GM21723 (cell line): Measurements from ENCODE around the gene SLC38A4.
"Not testable (repeated sequence)": the region's sequence is repeated elsewhere in the genome, so short reads cannot be mapped to it uniquely, and the experiment has no call there.

Source experiments
- ATAC-seq: cut with Tn5 transposase; IDR thresholded peaks from one replicate; pipeline ENCODE4 v1.9.1; 2021; ENCODE audit warnings: mild to moderate bottlenecking, moderate library complexity; ENCODE audit not compliant: unreplicated experiment

Gene SLC38A4, protein sequence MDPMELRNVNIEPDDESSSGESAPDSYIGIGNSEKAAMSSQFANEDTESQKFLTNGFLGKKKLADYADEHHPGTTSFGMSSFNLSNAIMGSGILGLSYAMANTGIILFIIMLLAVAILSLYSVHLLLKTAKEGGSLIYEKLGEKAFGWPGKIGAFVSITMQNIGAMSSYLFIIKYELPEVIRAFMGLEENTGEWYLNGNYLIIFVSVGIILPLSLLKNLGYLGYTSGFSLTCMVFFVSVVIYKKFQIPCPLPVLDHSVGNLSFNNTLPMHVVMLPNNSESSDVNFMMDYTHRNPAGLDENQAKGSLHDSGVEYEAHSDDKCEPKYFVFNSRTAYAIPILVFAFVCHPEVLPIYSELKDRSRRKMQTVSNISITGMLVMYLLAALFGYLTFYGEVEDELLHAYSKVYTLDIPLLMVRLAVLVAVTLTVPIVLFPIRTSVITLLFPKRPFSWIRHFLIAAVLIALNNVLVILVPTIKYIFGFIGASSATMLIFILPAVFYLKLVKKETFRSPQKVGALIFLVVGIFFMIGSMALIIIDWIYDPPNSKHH

DNA sequence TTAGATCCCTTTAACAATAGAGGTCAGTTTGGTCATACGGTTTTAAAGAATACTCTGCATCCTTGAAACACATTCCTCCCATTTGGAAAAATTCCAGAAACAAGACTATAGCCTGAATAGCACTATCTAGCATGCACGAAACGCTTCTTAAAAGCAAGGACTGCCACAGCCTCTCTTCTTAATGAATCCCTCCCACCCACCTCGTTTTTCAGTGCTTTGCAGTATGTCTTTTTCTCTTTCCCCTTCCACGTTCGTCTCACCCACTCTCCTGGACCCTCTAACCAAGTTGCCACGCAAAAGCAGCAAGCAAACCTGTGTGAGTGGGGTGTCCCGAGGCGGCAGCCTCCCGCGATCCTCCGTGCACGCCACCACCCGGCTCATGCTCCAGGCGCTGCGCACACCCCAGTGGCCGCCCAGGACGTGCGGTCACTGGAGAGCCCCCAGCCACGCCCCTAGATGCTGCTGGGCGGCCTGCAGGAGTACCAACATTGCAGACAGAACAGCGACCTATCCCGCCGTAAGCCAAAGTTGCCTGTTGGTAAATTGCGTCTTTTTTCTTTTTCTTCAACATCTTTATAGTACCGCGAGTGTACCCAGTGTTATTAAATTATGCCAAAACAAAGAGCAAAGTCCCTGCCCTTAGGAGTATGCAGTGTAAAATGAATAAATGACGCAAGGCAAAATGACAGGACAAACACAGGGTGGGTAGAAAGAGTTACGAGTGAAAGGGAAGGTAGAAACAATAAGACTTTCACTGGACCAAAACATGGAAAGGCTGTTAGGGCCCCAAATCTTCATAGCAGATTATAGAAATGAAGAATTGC lies at the start of gene SLC38A4:
Gene SLC38A4, minus strand, starts transcription at position 407 of the 824 bp plus-strand sequence. CDS start 32,926 bp downstream, outside the sequence.
- ATAC-seq: no peak

GRCh38 chr12:46875095-46875494 lies 49.3 kb upstream of the SLC38A4 start:
- no peak for ATAC-seq

DNA sequence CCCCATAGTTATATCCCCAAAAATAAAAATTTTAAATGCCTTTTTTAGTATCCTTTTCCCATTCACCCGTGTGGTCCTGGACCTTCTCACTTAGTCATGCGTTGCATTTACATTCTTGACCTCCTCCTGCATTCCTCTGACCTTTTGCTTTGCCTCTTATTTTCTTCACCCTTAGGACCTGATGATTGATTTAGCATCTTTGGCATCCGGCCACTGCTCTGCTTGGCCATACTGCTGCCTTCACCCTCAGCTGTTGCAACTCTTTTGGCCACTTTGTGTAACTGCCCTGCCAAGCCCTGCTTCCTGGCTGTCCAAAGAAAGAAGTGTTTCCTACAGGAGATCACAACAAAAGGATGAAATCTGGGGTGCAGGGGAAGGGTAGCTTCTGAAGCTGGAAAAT lies 48.8 kb upstream of the SLC38A4 start:
- no peak for ATAC-seq

DNA sequence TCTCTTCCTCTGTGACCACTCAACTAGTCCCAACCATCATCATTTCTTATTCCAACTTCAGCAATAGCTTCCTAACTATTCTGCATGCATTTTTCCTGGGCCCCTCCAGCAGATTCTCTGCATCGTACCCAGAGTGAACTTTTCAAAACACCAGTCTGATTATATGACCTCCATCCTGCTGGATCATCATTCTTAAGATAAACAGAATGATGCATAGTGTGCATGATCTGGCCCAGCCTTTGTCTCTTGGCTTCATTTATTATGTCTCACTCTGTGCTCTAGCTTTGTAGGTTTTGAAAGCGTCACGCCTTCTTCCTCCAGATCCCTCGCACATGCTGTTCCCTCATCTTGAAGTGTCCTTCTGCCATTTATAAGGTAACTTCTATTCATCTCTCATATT lies 46.3 kb upstream of the SLC38A4 start:
- ATAC-seq: no peak

DNA sequence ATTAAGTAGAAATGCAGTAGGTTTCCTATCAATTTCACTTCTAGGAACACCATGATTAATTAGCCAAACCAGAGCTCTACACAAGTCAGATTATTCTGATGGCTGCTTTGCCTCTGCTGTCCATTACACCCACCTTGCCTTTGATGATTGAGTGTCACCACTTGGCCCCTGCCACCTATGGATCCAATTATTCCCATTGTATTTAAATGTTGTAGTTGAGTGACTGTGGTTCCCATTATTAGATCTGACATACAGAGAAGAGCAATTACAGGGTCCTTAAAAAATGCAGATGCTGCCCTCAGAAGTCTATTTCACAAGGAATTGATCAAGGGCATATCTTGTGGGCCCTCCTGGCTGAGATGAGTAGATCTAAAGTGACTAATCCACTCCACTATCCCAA lies 39.5 kb upstream of the SLC38A4 start:
- no peak for ATAC-seq

DNA sequence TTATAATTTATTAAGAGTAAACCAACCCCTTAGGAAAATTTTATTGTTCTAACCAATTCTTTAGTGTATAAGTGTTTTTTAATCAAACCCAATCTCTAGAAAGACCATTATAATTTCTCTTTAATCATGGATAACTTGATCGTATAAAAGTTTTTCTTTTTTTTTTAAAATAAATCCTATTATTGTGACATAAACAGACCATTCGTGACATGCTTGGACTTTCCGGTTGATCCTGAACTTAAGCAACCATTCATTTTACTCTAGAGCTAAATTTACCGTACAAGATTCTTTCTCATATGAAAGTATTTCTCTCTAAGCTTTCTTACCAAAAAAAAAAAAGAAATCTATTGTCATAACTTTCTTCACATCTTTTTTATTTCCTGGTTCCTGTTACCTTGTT lies 32.6 kb upstream of the SLC38A4 start:
- no peak for ATAC-seq

DNA sequence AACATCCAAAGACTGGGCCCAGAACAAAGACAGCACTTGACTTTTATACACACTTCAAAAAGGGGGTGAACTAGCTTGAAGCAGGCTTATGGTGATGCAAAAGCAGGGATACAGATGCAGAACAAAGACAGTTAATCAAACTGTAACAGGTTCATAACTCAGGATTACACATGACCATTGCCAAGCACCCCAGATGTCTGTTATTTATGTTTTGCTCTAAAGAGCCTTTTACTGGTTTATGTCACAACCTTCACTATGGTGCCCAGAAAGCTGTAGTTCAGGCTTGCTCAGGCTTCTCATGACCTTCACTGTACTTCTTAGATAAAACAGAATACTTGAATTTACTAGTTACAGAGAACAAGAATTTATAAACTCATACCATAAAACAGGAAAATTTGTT lies 31.7 kb upstream of the SLC38A4 start:
- no peak for ATAC-seq

- ATAC-seq: no peak
These were observed 30.0 kb upstream of the SLC38A4 start for GRCh38 chr12:46855760-46856159.

DNA sequence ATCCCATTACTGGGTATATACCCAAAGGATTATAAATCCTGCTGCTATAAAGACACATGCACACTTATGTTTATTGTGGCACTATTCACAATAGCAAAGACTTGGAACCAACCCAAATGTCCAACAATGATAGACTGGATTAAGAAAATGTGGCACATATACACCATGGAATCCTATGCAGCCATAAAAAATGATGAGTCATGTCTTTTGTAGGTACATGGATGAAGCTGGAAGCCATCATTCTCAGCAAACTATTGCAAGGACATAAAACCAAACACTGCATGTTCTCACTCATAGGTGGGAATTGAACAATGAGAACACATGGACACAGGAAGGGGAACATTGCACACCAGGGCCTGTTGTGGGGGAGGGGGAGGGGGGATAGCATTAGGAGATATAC lies 28.4 kb upstream of the SLC38A4 start:
- ATAC-seq: not testable (repeated sequence)

DNA sequence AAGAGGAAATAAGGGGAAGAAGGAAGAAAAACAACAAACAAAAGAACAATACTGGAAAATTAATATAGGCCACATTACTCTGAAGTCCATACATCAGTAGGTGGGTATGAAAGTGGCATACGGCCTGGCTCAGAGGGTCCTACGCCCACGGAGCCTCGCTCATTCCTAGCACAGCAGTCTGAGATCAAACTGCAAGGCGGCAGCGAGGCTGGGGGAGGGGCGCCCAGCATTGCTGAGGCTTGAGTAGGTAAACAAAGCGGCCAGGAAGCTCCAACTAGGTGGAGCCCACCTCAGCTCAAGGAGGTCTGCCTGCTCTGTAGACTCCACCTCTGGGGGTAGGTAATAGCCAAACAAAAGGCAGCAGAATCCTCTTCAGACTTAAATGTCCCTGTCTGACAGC lies 23.0 kb upstream of the SLC38A4 start:
- not testable (repeated sequence) for ATAC-seq

DNA sequence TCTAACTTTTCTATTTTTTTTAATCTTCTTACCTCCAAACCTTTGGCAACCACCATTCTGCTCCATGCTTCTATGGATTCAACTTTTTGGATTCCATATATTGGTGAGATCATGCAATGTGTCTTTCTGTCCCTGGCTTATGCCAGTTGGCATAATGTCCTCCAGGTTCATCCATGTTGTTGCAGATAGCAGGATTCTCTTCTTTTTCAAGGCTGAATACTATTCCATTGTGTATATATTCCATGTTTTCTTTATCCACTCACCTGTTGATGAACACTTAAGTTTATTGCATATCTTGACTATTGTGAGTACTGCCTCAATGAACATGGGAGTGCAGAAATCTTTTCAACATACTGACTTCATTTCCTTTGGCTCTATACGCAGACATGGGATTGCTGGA lies 21.2 kb upstream of the SLC38A4 start:
- no peak for ATAC-seq

GRCh38 chr12:46843811-46844210 lies 18.0 kb upstream of the SLC38A4 start:
- ATAC-seq: no peak

DNA sequence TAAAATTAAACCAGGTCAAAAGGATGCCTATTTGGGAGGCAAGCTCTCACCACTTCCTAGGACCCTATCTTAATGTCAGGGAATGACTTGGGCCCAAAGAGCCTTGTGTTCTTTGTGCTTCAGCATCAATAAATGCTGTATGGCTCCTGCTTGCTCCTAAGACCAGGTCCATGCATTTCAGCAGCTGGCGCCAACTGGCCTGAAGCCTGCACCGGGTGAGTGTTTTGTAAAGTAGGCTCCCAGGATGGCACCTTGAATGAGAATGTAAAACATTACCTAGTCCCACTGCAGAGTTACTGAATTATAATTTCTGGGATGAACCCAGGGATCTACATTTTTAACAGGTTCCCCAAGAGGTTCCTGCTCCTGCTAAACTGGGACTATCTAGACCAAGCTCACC lies 16.1 kb upstream of the SLC38A4 start:
- ATAC-seq: no peak

DNA sequence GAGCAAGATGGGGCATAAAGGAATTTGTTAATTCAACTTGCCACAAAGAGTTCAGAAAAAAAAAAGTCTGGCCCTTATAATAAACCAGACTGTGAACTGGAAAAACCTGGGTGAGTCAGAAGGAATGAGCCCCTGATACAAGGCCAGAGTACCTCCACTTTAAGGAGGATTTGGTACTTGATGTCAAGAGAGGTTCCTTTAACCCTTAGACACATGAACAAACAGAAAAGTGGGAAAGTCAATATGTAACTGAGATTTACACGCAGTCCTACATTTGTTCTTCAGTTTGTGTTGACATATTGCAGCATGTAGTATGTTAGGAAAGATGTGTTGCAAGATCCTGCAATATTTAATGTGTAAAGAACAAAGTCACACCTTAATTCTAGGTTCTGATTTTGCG lies 14.2 kb upstream of the SLC38A4 start:
- ATAC-seq: no peak

DNA sequence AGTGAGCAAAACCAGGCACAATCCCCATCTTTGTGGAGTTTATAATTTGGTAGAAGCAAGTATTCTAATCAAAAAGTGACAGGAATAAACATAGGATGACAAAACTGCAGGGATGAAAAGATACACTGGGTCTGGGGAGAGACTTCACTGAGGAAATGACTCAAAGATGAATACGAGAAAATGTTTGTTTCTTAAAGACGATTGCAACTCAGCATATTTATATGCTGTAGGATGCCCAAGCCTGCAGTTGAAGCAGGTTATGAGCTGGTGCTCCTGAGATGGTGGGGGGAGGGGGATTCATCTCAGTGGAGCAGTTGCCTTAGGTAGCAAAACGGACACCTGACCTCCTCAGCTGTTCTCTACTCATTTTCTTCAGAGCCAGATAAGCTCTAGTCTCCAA lies 13.4 kb upstream of the SLC38A4 start:
- ATAC-seq: no peak

DNA sequence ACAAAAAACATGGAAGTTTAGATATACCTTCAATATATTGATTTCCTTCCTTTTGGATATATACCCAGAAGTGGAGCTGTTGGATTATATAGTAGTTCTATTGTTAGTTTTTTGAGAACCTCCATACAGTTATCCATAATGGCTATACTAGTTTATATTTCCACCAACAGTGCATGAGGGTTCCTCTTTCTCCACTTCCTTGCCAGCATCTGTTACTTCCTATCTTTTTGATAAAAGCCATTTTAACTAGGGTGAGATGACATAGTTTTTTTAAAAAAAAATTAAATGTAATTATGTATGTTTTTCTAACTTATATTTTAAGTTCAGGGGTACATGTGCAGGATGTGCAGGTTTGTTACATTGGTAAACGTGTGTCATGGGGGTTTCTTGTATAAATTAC lies 10.0 kb upstream of the SLC38A4 start:
- no peak for ATAC-seq

GRCh38 chr12:46832130-46832704 lies 6.4 kb upstream of the SLC38A4 start:
- ATAC-seq: no peak

GRCh38 chr12:46831335-46832129 lies 5.7 kb upstream of the SLC38A4 start:
- ATAC-seq: no peak

GRCh38 chr12:46830731-46831334 lies 5.0 kb upstream of the SLC38A4 start:
- ATAC-seq: no peak

DNA sequence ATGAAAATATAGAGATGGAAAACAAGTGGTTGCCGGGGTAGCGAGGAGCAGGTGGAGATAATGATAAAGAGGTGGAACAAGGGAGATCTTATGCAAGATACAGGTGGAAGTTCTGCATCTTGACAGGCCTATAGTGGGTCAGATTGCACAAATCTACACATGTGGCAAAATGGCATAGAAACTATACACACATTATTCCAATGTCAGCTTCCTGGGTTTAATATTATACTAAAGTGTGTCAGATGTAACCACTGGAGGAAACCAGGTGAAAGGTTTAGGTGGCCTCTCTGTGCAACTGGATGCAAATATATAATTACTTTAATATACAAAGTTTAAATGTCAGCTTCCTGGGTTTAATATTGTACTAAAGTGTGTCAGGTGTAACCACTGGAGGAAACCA lies 1.1 kb downstream of the SLC38A4 start:
- no peak for ATAC-seq
